Inferior parietal cortex (tissue), 1 donor: ENCODE measurements around the gene CS.
"Not testable (repeated sequence)": the region's sequence is repeated elsewhere in the genome, so short reads cannot be mapped to it uniquely, and the experiment has no call there.

Experiments used
- DNase-seq: peaks from one replicate; pipeline ENCODE4 v3.0.0-alpha.2; 2016; ENCODE audit errors: extremely low spot score

The CS gene

DNA sequence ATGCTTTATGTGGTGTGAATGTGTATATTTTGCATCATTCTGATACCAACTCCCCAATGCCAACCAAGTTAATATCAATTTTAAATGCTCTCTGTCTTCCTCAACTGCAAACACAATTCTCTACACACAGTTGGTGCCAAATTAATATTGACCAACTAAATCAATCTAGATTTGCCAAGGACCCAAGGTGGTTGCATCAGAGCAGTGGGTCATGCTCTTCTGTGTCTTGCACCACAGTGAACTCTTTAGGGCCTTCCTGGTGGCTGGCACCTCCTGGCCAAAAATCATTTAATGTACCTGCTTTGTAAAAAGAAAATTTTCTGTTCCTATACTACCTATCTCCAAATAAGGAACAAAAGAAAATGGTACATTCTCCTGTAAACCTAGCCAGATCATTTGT is 19.3 kb downstream of the CS start:
- no peak for DNase-seq

- DNase-seq = no peak
Observed at GRCh38 chr12:56278905-56279304, 21.2 kb downstream of the CS start.

DNA sequence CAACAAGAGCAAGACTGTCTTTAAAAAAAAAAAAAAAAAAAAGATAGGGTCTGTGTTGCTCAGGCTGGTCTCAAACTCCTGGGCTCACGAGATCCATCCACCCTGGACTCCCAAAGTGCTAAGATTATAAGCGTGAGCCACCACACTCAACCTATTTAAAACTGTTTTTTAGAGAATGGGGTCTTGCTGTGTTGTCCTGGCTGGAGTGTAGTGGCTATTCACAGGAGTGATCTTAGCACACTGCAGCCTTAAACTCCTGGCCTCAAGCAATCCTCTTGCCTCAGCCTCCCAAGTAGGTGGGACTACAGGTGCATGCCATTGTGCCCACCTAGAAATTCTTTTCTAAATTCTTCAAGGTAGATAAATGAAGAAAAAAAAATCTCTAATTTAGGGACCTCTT is 25.8 kb downstream of the CS start:
- DNase-seq = no peak

- DNase-seq = not testable (repeated sequence)
Observed at GRCh38 chr12:56272468-56272867, 27.7 kb downstream of the CS start.

DNA sequence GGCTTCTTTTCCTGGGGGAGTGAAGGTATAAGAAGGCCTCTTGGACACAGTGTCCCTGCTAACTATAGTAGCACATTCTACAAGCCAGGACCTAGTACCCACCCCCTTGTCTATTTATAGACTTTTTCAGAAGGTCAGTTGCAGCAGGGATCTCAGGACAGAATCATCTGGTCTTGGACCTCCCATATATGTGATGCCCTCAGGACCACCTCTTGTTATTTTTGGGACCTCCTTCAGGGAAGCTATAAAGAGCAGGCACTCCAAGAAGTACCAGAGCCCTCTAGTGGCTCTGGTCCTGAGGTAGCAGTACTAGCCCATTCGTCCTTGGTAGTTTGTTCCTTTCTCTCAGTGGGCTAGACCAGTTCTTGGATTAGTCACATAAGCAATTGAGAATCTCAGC is 29.1 kb downstream of the CS start:
- peak; percentile 32 for DNase-seq

GRCh38 chr12:56267443-56268071 is 32.6 kb downstream of the CS start:
- no peak for DNase-seq

DNA sequence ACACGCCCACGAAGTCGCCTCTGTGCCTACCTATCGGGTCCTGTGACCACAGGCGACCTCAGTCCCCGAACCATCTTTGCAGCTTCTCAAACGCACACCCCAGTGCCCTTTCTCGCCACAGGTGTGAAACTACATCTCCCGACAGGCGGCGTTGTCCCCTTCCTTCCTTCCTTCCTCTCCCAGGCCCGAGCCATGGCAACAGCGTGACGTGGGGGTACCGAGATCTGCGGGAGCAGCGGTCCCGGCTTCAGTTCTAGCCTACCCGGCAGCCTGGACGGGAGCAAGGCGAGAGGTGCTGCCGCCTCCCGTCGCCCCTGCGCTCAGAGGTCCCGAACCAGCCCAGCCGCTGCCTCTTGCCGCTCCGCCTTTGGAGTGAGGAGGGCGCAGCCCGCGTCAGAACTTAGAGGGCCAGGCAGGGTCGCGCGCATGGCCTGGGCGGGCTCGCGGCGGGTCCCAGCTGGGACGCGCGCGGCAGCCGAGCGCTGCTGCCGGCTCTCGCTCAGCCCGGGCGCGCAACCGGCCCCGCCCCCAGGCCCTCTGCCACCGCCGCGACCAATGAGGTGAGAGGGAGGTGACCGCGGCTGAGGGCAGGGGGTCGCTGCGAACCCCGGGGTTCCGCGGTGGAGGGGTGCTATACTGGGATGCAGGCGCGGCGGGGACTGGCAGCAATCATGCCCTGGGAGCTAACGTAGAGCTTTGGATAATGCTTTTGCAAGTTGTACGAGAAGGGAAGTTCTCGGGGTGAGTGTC is 33.3 kb downstream of the CS start, which contains the start of gene COQ10A:
Gene COQ10A (plus strand): TSS at position 250 of the 750 bp plus-strand sequence. CDS start 177 bp downstream, at position 427.
- peak; percentile 85 for DNase-seq

GRCh38 chr12:56266068-56266692 is 34.0 kb downstream of the CS start:
- DNase-seq = not testable (repeated sequence)

DNA sequence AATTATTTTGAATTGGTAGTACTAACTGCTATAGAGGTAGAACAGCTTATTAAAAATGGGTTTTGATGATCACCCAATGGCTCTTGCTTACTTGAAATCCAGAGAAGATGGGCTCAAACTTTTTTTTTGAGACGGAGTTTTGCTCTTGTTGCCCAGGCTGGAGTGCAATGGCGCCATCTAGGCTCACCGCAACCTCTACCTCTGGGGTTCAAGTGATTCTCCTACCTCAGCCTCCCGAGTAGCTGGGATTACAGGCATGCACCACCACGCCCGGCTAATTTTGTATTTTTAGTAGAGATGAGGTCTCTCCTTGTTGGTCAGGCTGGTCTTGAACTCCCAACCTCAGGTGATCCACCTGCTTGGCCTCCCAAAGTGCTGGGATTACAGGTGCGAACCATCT is 37.2 kb downstream of the CS start:
- not testable (repeated sequence) for DNase-seq

GRCh38 chr12:56261503-56262232 is 38.5 kb downstream of the CS start:
- DNase-seq = no peak

- no peak for DNase-seq
Observed at GRCh38 chr12:56260921-56261320, 39.2 kb downstream of the CS start.

DNA sequence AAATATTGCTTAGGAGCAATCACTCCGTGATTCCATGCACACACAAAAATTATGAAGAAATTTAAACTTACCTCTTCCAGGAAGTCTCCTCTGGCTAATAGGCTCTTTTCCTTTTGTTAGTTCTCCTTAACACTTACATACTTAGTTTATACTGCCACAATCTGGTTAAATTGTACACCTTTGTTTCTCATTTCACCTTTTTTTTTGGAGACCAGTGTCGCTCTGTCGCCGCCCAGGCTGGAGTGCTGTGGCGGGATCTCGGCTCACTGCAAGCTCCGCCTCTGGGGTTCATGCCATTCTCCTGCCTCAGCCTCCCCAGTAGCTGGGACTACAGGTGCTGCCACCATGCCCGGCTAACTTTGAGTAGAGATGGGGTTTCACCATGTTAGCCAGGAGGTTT is 39.8 kb downstream of the CS start:
- DNase-seq = no peak

GRCh38 chr12:56258820-56259183 is 41.3 kb downstream of the CS start:
- no peak for DNase-seq

- peak; percentile 70 for DNase-seq
Observed at GRCh38 chr12:56258068-56258819, 41.9 kb downstream of the CS start, which contains the start of gene ANKRD52. Gene ANKRD52 (minus strand): TSS chr12:56258384. CDS start chr12:56258269, 115 bp downstream.

DNA sequence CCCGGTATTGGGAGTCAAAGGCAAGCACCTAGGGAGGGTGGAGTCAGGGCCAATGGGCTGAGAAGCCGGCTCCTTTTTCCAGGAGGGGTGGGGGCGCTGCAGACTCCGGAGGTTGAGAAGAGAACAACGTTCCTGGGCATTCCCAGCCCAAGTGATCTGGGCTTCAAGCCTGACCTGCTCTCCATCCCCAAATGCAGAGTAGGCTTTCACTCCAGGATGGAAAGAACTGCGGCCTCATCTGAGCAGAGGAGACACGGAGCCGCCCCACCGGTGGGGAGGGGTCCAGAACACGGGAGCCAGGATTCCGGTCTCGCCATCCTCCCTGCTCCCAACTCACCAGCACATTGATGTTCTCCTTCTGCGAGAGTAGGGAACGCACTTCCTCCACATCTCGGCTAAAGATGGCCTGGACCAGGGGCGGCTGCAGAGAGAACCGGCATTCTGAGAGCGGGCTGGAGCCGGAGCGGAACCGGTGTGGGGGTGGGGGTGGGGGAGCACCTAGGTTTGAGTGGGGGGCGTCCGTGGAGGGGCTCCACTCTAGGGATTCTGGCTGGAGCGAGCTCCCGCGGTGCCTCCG is 42.6 kb downstream of the CS start:
- peak; percentile 6 for DNase-seq

GRCh38 chr12:56257071-56257470 is 43.1 kb downstream of the CS start:
- DNase-seq = no peak

DNA sequence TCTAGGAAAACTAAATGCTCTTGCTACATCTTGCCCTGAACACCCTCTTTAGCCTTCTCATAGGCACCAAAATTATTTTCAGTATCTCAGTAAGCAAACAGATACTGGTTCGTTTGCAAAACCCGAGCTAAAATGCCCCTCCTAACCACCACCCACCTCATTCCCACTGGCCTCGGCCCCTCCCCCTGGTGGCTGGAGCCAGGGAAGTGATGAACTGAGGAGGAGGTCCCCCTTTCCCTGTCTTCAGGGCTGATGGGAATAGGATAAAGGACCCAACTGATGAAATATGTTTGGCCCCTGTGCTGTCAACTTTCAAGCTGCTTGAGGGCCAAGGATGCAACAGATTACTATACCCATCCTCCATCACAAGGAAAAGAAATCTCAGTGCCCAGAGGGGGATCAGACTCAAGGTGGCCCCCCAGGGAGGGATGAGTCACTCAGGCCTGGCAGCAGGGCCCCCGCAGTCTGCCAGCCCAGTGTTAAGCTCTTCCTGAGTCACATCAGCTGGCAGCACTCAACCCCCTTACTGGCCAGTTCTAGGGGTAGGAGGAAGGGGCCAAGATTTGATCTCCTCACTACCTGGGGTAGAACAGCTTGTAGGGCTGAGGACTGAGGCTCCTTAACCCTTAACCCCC is 43.7 kb downstream of the CS start:
- no peak for DNase-seq

DNA sequence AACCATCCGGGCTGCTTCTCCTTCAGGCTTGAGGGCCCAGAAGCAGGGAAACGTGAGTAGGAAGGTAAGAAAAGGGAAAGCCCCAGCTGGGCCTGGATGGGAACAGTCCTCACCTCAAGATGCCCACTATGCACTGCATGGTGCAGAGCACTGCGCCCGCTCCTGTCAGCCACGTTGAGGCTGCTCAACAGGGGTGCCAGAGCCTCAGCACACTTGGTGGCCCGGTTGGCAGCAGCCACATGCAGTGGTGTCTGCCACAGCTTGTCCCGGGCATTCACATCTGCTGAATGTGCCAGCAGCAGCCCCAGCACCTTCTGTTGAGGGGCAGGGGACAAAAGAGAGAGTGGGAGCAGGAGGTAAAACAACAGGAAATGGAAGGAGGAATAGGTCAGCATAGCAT is 44.5 kb downstream of the CS start:
- no peak for DNase-seq

- DNase-seq = no peak
Observed at GRCh38 chr12:56253091-56253490, 47.0 kb downstream of the CS start.

GRCh38 chr12:56252649-56253048 is 47.5 kb downstream of the CS start:
- no peak for DNase-seq

DNA sequence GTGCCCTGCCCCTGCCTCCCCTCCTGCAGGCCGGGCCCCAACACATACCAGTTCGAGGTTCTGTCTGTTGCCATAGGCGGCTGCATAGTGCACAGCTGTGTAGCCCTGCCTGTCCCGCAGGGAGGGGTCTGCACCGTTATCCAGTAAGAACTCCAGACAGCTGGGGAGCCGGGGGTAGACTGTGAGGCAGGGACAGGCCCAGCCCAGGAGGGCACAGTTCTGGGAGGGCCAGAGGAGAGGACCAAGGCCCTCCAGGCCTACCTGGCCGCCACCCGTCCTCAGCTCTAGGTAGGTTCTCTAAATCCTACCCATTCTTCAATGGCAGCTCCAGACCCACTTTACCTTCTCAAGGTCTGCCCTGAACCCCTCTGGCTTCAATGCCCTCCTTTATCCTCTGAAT is 51.4 kb downstream of the CS start:
- no peak for DNase-seq
